Stimulated activated CD4-positive, alpha-beta T cell treated with anti-CD3 and anti-CD28 coated beads, Interleukin-15, amount 100 ng/mL, for 1 hour (primary cell): ENCODE data around the gene BOC.
"Not testable (repeated sequence)": the region's sequence is repeated elsewhere in the genome, so short reads cannot be mapped to it uniquely, and the experiment has no call there.

ENCODE experiments used
- DNase-seq, 2 donors: peaks; one replicate each; pipeline ENCODE4 v3.0.0-alpha.2; 2020; ENCODE audit warnings: low read depth in 1 of 2, low spot score in 1 of 2

Gene BOC, protein sequence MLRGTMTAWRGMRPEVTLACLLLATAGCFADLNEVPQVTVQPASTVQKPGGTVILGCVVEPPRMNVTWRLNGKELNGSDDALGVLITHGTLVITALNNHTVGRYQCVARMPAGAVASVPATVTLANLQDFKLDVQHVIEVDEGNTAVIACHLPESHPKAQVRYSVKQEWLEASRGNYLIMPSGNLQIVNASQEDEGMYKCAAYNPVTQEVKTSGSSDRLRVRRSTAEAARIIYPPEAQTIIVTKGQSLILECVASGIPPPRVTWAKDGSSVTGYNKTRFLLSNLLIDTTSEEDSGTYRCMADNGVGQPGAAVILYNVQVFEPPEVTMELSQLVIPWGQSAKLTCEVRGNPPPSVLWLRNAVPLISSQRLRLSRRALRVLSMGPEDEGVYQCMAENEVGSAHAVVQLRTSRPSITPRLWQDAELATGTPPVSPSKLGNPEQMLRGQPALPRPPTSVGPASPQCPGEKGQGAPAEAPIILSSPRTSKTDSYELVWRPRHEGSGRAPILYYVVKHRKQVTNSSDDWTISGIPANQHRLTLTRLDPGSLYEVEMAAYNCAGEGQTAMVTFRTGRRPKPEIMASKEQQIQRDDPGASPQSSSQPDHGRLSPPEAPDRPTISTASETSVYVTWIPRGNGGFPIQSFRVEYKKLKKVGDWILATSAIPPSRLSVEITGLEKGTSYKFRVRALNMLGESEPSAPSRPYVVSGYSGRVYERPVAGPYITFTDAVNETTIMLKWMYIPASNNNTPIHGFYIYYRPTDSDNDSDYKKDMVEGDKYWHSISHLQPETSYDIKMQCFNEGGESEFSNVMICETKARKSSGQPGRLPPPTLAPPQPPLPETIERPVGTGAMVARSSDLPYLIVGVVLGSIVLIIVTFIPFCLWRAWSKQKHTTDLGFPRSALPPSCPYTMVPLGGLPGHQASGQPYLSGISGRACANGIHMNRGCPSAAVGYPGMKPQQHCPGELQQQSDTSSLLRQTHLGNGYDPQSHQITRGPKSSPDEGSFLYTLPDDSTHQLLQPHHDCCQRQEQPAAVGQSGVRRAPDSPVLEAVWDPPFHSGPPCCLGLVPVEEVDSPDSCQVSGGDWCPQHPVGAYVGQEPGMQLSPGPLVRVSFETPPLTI

DNA sequence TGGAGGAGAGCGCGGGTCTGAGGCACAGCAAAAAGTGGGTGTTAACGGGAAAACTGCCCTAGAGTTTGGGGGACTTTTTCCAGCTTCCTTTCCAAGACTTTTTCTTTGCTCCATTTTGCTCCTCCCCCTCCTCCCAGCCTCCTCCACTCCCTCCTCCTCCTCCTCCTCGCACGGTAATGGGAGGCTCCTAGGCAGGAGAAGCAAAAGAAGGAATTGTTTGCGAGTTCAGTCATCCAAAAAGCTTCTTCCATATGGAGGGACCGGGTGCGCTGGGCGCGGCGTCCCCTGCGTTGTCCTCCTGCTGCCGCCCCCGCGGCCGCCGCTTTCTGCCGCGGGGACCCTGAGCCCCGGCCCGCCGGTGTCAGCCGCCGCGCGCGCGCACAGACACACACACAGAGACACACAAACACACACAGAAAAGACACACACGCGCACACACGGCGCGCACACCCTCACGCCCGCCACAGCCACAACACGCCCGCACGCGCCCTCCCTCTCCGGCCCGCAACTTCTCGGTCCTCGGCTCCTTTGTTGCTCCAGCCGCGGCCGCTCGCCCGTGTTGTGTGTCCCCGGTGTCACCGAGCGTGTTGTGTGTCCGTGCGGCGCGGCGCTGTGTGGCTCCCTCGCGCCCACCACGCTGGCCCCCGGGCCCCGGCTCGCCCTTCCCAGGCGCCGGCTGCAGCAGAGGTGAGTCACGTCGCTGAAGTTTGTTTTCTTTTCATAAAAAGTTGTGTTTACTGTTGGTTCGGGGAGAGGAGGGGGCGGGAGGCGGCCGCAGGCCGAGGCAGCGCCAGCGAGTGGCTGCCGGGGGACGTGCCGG is at the start of gene BOC:
BOC (plus strand) TSS at position 228 of the 820 bp plus-strand sequence. CDS start 38,246 bp downstream, outside the sequence.
- DNase-seq = no peak

DNA sequence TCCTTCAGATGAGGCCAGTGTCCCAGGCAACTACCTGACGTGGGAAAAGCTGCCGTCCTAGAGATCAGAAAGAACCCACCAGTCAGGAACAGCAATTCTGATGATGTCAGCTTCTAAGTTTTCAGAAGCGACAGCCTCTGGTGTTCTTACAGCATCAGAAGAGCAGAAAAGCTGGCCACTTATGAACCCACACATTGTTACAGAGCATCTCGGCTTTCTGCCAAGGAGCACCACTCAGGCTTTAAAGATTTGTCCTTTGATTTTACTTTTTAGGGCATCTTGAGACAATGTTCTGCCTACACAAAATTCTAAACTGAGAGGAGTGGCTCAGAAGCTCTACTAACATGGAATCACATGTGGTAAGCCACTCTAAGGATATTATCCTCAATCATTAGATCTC is 49.7 kb upstream of the BOC start:
- DNase-seq = no peak

DNA sequence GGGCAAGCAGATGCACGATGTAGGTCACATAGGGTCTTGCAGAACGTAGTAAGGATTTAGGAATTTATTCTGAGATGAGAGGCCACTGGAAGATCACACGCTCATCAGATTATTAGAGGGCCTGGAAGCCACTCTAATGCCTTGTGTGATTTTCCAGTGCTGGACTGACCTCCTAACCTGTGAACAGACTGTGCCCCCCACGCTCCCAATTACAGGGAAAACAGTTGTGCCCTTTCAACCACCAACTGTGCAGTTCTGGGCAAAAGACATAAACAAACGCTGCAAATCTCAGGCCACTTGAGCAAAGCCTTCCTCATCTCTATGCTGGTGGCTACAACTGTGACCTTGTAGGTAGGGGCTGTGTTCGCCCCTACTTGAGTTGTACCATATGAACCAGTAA is 48.2 kb upstream of the BOC start:
- no peak for DNase-seq

DNA sequence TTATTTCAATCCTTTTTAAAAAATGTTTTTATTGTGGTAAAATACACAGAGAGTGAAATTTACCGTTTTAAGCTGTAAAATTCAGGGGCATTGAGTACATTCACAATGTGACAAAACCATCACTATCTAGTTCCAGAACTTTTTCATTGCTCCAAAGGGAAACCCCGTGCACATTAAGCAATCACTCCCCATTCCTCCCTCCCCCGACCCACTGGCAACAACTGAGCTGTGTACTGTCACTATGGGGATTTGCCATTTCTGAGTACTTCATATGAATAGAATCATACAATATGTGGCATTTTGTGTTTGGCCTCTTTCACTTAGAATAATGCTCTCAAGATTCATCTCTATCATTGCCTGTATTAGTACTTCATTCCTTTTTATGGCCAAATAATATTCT is 45.5 kb upstream of the BOC start:
- DNase-seq = no peak

DNA sequence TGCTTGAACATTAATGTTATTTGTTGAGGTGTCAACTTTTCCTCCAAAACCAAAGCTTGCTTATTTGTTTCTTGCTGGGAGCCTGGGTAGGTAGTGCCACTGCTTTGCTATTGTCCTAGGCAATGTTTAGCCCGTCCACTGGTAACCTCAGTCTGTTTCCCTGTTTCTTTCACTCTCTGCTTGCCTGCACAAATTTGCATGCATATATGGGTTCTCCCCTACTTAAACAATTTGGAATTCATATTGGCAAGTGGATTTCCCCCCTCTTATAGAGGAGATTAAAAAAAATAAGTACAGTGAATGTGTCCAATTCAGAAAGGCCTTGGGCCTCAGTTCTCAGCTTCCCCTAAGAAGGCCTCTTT is 45.0 kb upstream of the BOC start:
- DNase-seq = no peak

DNA sequence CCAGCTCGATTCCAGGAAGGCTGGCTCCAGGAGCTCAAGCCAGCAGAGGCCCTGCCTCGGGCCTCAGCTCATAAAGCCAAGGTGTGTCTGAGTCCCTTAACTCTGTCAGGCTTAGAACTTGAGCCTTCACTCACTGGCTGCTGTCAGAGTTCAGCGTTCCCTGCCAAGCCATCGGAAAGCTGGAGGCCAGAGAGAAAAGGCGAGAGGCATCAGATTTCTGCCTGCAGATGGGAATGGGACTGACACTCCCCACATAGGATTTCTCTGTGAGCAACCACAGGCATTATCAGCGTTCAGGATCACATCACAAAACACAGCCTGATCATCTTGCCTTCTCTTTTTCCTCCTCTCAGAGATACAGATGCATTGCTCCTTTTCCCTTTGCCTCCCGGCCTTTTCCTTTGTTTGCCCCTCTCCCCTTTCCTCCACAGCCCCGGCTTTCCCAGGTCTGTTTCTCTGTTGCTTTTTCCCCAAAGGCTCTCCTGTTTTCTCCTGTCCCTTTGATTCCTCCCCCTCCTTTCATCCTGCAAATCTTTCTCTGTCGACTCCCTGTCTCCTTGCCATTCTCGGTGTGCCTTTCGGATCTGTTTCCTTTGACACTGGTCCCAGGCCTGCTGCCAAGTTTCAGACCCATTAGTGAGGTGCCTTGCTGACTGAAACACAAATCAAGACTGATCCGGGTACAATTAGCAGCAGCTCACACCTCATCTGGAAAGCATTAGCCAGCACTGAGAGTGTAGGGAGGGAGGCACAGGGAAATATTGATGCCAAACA is 44.5 kb upstream of the BOC start:
- DNase-seq = no peak

DNA sequence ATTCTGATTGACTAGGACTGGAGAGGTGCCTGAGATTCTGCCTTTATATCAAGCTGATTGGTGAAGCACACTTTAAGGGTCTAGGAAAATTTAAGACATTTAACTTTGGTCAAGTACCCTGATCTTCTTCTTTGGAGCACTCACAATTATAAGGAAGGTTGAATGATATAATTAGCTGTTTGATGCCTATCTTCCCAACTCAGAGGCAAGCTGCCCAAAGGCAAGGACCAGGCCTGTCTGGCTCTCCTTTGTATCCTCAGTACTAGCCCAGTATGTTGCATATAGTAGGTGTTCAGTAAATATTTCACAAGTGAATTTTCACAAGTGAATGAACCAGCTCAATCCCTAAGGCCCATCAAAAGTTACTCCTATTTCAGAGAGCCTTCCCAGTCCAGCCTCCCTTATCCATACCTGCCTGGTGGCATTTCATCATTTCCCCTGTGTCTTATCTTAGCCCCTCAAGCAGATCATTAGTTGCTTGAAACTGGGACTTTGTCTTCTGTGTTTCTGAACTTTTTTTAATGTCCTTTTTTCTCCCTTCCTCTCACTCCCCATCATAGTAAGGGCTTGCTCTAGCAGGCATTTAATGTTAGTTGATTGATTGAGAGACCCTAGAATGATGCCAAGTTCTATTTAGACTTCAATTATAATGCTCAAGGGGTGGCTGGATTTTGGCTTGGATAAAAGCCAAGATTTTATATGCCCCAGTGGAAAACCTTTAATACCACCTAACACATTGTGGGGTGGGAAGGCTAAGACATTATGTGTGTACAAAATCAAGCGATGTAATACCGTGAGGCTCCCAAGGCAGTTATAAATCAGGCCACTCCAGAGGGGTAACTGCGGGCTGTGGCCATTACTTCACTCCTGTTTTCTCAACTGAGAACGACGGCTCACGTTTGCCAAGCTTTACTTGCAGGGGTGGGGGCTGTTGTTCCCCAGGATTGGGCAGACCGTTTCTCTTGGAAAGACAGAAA is 43.2 kb upstream of the BOC start:
- no peak for DNase-seq

DNA sequence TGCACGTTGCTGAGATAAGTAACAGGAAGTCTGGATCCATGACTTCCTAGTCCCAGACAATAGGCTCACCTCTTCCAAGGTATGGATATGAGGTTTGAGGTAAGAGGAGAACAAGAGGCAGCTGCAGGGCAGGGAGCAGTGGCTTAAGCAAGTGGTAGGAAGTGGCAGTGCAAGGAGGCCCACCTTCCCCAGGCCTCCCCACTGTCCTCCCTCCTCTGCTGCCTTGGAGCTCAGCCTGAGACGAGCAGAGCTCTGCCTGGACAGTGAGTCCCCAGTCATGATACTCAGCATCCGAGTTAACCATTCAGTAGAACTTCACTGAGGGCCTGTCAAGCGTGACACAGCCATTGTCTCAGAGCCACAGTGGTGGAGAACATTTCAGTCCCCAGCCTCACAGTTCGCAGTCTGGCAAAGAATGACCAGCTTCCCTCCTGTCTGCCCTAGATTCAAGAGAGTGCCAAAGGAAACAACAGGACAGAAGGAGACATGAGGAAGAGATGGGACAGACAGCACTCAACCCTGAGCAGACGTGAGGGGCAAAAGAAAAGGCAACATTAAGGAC is 41.4 kb upstream of the BOC start:
- DNase-seq = no peak

DNA sequence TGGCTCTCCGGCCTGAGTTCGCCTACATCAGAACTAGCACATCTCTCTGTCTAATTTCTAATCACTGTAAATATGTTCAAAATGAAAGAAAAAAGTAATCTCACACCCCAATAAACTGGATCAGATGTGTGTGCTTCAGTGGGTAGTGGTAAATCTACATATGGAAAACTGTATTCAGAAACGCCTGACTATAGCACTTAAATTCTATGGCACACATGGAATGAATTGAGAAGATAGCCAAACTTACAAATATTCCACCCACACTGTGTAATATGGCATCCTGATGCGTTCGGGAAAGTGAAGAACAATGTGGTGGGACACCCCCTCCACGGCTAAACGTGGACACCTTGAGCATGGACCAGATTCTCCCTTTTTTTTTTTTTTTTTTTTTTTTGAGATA is 40.6 kb upstream of the BOC start:
- DNase-seq = no peak

DNA sequence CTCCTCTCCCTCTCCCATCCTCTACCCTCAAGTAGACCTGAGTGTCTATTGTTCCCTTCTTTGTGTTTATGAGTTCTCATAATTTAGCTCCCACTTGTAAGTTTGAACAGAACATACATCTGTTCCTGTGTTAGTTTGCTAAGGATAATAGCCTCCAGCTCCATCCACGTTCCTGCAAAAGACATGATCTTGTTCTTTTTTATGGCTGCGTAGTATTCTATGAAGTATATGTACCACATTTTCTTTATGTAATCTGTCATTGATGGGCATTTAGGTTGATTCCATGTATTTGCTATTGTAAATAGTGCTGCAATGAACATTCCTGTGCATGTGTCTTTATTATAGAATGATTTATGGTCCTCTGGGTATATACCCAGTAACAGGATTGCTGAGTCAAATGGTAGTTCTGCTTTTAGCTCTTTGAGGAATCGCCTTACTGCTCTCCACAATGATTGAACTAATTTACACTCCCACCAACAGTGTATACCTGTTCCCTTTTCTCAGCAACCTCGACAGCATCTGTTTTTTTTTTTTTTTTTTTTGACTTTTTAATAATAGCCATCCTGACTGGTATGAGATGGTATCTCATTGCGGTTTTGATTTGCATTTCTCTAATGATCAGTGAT is 39.6 kb upstream of the BOC start:
- DNase-seq = not testable (repeated sequence)

DNA sequence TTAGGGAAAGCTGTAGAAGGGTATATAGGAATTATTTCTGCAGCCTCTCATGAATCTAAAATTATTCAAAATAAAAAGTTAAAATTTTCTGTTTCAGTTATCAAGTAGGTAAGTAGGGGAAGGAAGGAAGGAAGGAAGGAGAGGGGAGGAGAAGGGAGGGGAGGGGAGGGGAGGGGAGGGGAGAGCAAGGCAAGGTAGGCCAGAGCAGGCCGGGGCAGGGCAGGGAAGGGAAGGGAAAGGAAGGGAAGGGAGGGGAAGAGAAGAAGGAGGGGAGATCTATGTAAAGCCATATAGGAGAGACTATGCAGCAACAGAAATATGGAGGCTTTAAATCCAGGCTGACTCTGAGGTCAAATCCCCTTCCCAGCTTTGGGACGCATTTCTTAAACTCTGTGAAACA is 38.3 kb upstream of the BOC start:
- DNase-seq = no peak

DNA sequence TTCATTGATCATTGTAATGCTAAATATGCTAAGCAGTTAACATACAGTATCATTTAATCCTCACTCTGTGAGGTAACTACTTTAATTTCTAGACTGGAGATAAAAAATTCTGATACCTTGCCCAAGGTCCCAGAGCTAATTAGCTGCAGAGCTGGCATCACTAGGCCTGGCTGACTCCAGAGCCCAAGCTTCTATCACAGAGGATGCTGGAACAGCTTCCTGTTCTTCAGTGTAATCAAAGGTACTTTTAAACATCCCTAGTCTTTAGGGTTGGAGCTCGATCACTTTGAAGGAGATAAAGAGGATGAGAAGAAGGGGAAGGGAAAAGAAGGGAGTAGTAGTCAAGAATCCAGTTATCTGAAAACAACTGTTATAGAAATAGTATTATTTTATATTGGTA is 37.1 kb upstream of the BOC start:
- DNase-seq = no peak

DNA sequence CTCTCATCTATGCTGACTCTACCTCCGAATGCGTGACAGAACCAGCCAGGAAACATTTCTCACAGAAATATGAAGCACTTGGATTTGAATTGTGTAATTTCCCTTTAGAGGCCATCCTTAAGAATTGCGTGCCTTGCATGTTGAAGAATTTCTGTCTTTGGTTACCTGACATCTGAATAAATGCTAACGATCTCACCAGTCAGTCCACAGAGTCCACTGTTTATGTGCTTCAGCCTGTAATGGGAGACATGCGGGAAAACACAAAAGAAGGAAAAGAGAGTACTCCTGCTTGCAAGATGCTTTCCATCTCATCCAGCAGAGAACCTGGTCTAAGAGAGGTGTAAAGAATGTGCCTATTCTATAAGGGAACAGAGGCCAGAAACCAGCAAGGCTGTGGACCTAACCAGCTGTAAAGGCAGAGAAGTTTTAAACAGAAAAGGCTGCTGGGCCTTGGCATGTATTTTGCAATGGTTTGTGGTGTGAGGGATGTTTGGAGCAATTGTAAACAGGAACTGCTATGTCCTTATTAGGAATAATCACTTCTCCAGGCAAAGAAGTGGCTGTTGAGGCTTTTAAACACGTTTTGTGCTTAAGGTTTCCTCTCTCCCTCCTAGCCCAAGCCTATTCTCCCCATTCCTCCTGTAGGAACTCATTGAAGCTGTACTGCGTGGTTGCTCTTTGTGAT is 36.4 kb upstream of the BOC start:
- no peak for DNase-seq

DNA sequence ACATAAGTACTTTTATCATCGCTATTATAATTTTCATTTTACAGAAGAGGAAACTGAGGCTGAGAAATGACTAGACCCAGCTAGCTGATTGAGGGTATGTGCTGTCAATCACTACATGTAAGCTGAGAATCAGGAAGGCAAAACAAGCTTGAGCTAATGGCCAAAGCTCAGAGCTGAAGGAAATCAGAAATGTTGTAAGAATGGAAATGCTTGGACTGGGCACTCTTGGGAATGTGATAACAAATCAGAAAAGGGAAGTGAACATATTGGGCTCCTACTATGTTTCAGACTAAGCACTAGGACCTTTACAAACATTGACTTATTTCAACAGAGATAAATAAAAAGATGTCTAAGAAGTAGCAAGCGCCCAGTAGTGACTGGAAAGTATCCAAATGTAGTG is 33.8 kb upstream of the BOC start:
- DNase-seq = no peak

DNA sequence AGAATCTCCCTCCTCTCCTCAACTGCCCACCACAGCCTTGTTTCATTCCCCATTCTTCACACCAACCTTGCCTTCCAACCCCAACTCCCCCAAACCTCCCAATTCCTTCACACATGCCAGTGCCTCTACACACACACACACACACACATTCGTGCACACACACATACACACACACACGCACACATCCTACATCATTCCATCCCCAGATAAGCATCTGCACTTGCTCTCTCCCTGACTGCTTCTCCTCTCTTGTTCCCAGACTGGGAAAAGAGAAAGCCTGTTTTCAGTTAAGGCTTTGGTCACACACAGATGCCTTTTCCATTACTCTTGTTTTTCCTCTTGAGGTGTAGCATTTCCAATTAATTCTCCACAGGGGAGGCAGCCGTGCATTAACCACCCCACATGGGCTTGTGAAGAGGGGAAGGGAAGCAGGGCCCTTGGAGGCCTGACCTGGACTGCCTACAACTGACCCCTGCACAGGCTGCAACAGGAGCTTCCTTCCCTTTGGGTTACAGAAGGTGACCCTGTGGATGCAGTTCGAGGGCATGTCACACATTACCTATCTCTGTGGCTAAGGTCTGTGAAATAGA is 32.0 kb upstream of the BOC start:
- no peak for DNase-seq

DNA sequence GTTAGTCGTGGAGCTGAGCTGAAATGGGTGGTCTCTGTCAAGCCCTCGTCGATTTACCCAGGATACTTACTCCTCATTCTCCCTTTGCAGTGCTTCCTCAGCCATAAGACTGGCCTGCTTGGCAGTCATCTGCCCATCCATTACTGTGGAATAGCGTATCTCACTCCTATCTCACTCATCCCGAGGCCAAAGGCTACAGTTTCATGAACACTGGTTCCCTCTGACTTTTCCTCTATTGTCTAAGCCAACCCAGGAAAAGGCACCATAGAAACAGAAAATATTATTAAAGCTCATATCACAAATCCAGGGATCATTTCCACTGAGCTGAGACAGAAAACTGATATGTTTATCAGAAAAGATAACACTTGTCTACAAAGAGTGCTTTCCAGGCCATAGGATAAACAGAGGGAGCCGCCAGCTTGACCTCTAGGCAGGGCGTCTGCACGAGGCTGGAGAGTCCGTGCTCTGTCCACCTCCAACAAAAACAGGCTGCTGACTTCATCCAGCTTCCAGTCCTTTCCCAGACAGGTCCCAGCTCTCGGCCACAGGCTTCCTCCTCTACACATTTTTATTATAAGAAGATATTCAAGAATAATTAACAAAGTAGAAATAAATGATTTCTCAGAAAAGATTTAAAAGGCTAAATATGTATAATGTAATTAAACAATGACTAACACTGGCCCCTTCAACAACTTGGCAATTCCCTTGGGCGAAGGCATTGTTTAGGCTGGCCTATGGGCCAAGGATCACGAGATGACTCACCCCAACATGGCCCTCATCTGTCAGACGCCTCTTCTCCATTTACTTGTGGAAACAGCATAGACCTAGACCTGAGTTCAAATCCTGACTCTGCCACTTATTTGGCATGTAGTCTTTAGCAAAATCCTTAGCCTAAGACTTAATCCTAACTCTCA is 27.4 kb upstream of the BOC start:
- no peak for DNase-seq
